HCT116 (cell line): ENCODE measurements around the gene DNMT1.

Source experiments
- CEBPB ChIP-seq: IDR thresholded peaks from 2 replicates; pipeline ENCODE4 v1.6.1; 2012; ENCODE audit warnings: low read depth
- CTCF ChIP-seq, 3 experiments: fragments of 200-600 bp in 1 of 3; sonication (generic) in 1 of 3; IDR thresholded peaks in 2 of 3; conservative IDR thresholded peaks in 1 of 3; 2 replicates each; pipeline ENCODE4 v1.5.1; 2012 to 2017; ENCODE audit warnings: low read depth in 2 of 3, low read length in 2 of 3, antibody characterized with exemption in 1 of 3, borderline replicate concordance in 1 of 3, control low read depth in 1 of 3, mild to moderate bottlenecking in 1 of 3, mixed read lengths in 1 of 3, mixed run types in 1 of 3, moderate library complexity in 1 of 3; ENCODE audit not compliant: insufficient read depth in 1 of 3
- EZH2 ChIP-seq: fragments of 200-600 bp; sonication (generic); IDR thresholded peaks from 2 replicates; pipeline ENCODE4 v1.6.1; 2017; ENCODE audit warnings: antibody characterized with exemption, mixed run types
- EZH2phosphoT487 ChIP-seq: fragments of 200-600 bp; IDR thresholded peaks from 2 replicates; pipeline ENCODE4 v1.6.1; 2018; ENCODE audit warnings: antibody characterized with exemption, borderline replicate concordance
- MAX ChIP-seq: IDR thresholded peaks from 2 replicates; pipeline ENCODE4 v1.6.1; 2012
- POLR2A ChIP-seq: IDR thresholded peaks from 2 replicates; pipeline ENCODE4 v1.7.0; 2011; ENCODE audit warnings: borderline replicate concordance; ENCODE audit not compliant: insufficient read depth, insufficient read length; ENCODE audit errors: extremely low read depth
- POLR2AphosphoS5 ChIP-seq: IDR thresholded peaks from 2 replicates; pipeline ENCODE4 v1.6.1; 2011; ENCODE audit warnings: mild to moderate bottlenecking, low read depth, low read length, moderate library complexity
- RAD21 ChIP-seq: IDR thresholded peaks from 2 replicates; pipeline ENCODE4 v1.6.1; 2012; ENCODE audit warnings: low read depth, mild to moderate bottlenecking
- REST ChIP-seq: IDR thresholded peaks from 2 replicates; pipeline ENCODE4 v1.6.1; 2012; ENCODE audit warnings: low read depth
- SP1 ChIP-seq: IDR thresholded peaks from 2 replicates; pipeline ENCODE4 v1.6.1; 2012; ENCODE audit warnings: low read depth
- SRF ChIP-seq: IDR thresholded peaks from 2 replicates; pipeline ENCODE4 v1.6.1; 2012; ENCODE audit warnings: low read depth
- YY1 ChIP-seq: IDR thresholded peaks from 2 replicates; pipeline ENCODE4 v1.6.1; 2011; ENCODE audit warnings: low read length, low read depth, moderate library complexity, mild to moderate bottlenecking; ENCODE audit not compliant: insufficient replicate concordance; ENCODE audit errors: extremely low read depth

GRCh38 chr19:10136936-10137335 is 57.8 kb downstream of the DNMT1 start:
- TF ChIP-seq RAD21 (no peak), CTCF (IDR thresholded peaks at IDR 0.05 in 2 of 3, conservative IDR thresholded peaks at IDR 0.05 in 1 of 3; ENCODE audit: borderline replicate concordance in 1 of 3, insufficient read depth in 1 of 3, low read depth in 2 of 3, low read length in 2 of 3) (no peak), REST (no peak), SP1 (no peak), POLR2AphosphoS5 (no peak), MAX (no peak), EZH2phosphoT487 (no peak), POLR2A (no peak), CEBPB (no peak), EZH2 (no peak), SRF (no peak), YY1 (no peak)
